Fibroblast of lung (primary cell): ENCODE measurements around the gene MAML3. TPM values are rescaled to one million over a fixed set of nuclear protein-coding genes. Genes with fewer than 3 reads are reported as not detected.
A peak's percentile ranks its signal among the peaks of the same experiment; 100 is the strongest.

Source experiments
- DNase-seq, 2 donors: peaks; one replicate each; pipeline versions ENCODE4 v3.0.0 to v3.0.0-alpha.2; 2010; ENCODE audit warnings: low read depth in 2 of 2
- H2AFZ ChIP-seq: 2 replicates; pipeline ENCODE4 v1.5.1; 2012; ENCODE audit warnings: low read length, control low read depth, inconsistent platforms
- H3K27ac ChIP-seq: 2 replicates; pipeline ENCODE4 v1.5.1; 2011; ENCODE audit warnings: low read length, control low read depth; ENCODE audit not compliant: insufficient read depth
- H3K27me3 ChIP-seq: 2 replicates; pipeline ENCODE4 v1.5.1; 2011; ENCODE audit warnings: mild to moderate bottlenecking, low read length; ENCODE audit not compliant: control insufficient read depth, insufficient read depth
- H3K36me3 ChIP-seq: 2 replicates; pipeline ENCODE4 v1.5.1; 2011; ENCODE audit warnings: low read length; ENCODE audit not compliant: control insufficient read depth, insufficient read depth
- H3K4me1 ChIP-seq: 2 replicates; pipeline ENCODE4 v1.5.1; 2011; ENCODE audit warnings: low read length; ENCODE audit not compliant: control insufficient read depth, insufficient read depth; ENCODE audit errors: extremely low read depth
- H3K4me2 ChIP-seq: 2 replicates; pipeline ENCODE4 v1.5.1; 2011; ENCODE audit warnings: low read length, control low read depth; ENCODE audit not compliant: insufficient read depth; ENCODE audit errors: extremely low read depth
- H3K4me3 ChIP-seq, 4 experiments: fragments of 200-600 bp in 1 of 4; sonication (generic) in 1 of 4; replicated peaks in 1 of 4; 2 replicates each; pipeline ENCODE4 v1.5.1; 2011 to 2016; ENCODE audit warnings: low read length in 4 of 4, low read depth in 3 of 4, mild to moderate bottlenecking in 3 of 4, control low read depth in 2 of 4, inconsistent platforms in 1 of 4, mixed read lengths in 1 of 4; ENCODE audit not compliant: insufficient read depth in 1 of 4; ENCODE audit errors: control extremely low read depth in 1 of 4
- H3K79me2 ChIP-seq: 2 replicates; pipeline ENCODE4 v1.5.1; 2012; ENCODE audit warnings: mild to moderate bottlenecking, low read length, inconsistent platforms; ENCODE audit not compliant: control insufficient read depth, insufficient read depth
- H3K9ac ChIP-seq: 2 replicates; pipeline ENCODE4 v1.5.1; 2011; ENCODE audit warnings: mild to moderate bottlenecking, low read length, control low read depth; ENCODE audit not compliant: insufficient read depth
- H3K9me3 ChIP-seq: 2 replicates; pipeline ENCODE4 v1.5.1; 2012; ENCODE audit warnings: low read depth, low read length; ENCODE audit not compliant: control insufficient read depth, insufficient read depth
- H4K20me1 ChIP-seq: 2 replicates; pipeline ENCODE4 v1.5.1; 2011; ENCODE audit warnings: low read length; ENCODE audit not compliant: control insufficient read depth, insufficient read depth; ENCODE audit errors: extremely low read depth
- EZH2 ChIP-seq: IDR thresholded peaks from 2 replicates; pipeline ENCODE4 v1.5.1; 2012; ENCODE audit warnings: low read length, control low read depth, mild to moderate bottlenecking; ENCODE audit errors: missing control alignments
- polyA minus RNA-seq: library from RNA; depleted of rRNA, polyadenylated mRNA; stranded (reverse); fragments of >200 nt; gene quantifications from 2 replicates; pipeline ENCODE4 v1.2.3, GENCODE V29; 2011; ENCODE audit warnings: low replicate concordance
- polyA plus RNA-seq, 2 donors: library from polyadenylated mRNA; depleted of rRNA in 1 of 2; stranded (reverse) in 1 of 2; unstranded in 1 of 2; fragments of >200 nt; gene quantifications; 2 replicates each; pipeline ENCODE4 v1.2.1, GENCODE V29; 2011 to 2012; ENCODE audit warnings: missing spikeins in 1 of 2
- total RNA-seq: library from RNA; depleted of rRNA; stranded (reverse); fragments of >200 nt; gene quantifications from 2 replicates; pipeline ENCODE4 v1.2.1, GENCODE V29; 2014
- TF ChIP-seq, protein P1 (sequence below), 2 donors: IDR thresholded peaks in 1 of 2; conservative IDR thresholded peaks in 1 of 2; 1 replicate in 1 of 2; 2 replicates in 1 of 2; pipeline ENCODE4 v1.5.1; 2011 to 2012; ENCODE audit warnings: low read length in 2 of 2, control low read depth in 1 of 2, inconsistent platforms in 1 of 2, low read depth in 1 of 2, mild to moderate bottlenecking in 1 of 2

Gene MAML3
- total RNA-seq: 2.0 and 2.1 TPM in 2 replicates
- 2.6 and 2.8 TPM in 2 replicates for polyA plus RNA-seq
- polyA plus RNA-seq (2012): 1.2 and 1.9 TPM in 2 replicates
- 1.3 and 3.6 TPM in 2 replicates for polyA minus RNA-seq

DNA sequence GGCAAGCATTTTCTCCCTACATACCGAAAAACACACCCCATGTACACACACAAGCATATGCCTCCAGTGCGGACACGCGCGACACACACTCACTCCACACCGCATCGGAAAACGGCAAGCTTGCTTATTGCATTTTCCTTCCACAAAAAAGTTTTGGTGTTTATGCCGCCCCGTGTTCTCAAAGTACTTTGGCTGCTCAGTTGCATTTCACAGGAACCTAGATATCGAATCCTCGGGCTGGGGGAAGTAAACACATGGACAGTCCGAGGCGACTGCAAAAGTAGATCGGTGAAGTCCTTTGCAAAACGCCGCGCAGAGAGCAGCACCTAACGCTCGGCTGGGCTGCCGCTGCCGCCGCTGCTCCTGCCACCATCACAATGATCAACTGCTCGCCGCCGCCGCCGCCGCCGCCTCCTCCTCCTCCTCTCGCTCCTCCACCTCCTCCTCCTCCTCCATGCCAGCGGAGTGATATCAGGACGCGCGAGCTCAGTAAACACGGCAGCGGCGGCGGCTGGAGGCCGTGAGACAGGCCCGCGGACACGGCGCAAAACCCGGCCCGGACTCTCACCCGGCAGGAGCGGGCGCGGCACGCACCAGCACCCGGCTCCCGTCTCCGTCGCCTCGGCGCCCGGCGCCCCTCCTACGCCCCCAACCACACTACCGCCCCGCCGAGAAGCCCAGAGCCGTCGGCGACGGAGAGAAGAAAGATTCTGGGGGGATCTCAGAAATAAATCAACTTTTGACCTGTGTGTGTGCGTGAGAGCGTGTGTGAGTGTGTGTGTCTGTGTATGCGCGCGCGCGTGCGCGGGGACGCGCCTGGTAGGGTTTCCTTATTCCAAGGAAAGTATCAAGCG, at the start of gene MAML3:
MAML3 (minus strand) TSS at position 467 of the 854 bp plus-strand sequence. CDS start 857 bp downstream, outside the sequence.
- Histone ChIP-seq H3K4me3 (peak within 1 kb of the TSS; percentile 85 to 99 (median 97)), H3K27ac (peak within 1 kb of the TSS; percentile 97), H3K9me3 (no peaks in the 10 kb centered on the region), H3K4me2 (peak within 1 kb of the TSS; percentile 95), H3K27me3 (no peaks in the 10 kb centered on the region), H2AFZ (peak within 1 kb of the TSS; percentile 91), H3K4me1 (no peaks in the 10 kb centered on the region), H3K9ac (peak within 1 kb of the TSS; percentile 85), H3K36me3 (no peaks in the 10 kb centered on the region), H3K79me2 (no peaks in the 10 kb centered on the region), H4K20me1 (no peaks in the 10 kb centered on the region)
- peak; percentile 98 to 99 for DNase-seq
- TF ChIP-seq, protein P1, sequence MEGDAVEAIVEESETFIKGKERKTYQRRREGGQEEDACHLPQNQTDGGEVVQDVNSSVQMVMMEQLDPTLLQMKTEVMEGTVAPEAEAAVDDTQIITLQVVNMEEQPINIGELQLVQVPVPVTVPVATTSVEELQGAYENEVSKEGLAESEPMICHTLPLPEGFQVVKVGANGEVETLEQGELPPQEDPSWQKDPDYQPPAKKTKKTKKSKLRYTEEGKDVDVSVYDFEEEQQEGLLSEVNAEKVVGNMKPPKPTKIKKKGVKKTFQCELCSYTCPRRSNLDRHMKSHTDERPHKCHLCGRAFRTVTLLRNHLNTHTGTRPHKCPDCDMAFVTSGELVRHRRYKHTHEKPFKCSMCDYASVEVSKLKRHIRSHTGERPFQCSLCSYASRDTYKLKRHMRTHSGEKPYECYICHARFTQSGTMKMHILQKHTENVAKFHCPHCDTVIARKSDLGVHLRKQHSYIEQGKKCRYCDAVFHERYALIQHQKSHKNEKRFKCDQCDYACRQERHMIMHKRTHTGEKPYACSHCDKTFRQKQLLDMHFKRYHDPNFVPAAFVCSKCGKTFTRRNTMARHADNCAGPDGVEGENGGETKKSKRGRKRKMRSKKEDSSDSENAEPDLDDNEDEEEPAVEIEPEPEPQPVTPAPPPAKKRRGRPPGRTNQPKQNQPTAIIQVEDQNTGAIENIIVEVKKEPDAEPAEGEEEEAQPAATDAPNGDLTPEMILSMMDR (conservative IDR thresholded peaks at IDR 0.05 in 1 of 2, IDR thresholded peaks at IDR 0.05 in 1 of 2; ENCODE audit: low read depth in 1 of 2, low read length in 2 of 2): no peak
- no peak for TF ChIP-seq EZH2

DNA sequence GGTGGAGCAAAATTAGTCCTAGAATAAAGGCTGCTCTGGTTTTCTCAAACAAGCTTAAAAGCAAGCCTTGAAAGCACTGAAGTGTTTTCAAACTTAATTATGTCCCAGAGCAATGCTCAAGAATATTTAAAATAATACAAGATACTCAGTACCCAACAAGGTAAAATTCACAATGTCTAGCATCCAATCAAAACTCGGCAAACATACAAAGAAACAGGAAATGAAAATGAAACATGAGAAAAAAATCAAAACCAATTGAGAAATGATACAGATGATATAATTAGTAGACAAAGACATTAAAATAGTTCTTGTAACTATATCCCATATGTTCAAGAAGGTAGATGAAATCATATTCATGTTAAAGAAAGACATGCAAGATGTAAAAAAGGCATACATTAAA, 45.0 kb upstream of the MAML3 start:
- H3K27ac ChIP-seq: no peak overlapping the region
- H3K4me2 ChIP-seq: no peak overlapping the region
- no peaks in the 10 kb centered on the region for H3K4me1 ChIP-seq
- H3K9me3 ChIP-seq: no peaks in the 10 kb centered on the region
- H3K27me3 ChIP-seq: no peaks in the 10 kb centered on the region
- no peak overlapping the region for H3K4me3 ChIP-seq
- DNase-seq: no peak
- H3K36me3 ChIP-seq: no peaks in the 10 kb centered on the region
- H4K20me1 ChIP-seq: no peaks in the 10 kb centered on the region
- no peak for TF ChIP-seq EZH2
- TF ChIP-seq, protein P1 (conservative IDR thresholded peaks at IDR 0.05 in 1 of 2, IDR thresholded peaks at IDR 0.05 in 1 of 2; ENCODE audit: low read depth in 1 of 2, low read length in 2 of 2): no peak
- no peak overlapping the region for H3K9ac ChIP-seq
- H3K79me2 ChIP-seq: no peaks in the 10 kb centered on the region
- H2AFZ ChIP-seq: no peak overlapping the region

DNA sequence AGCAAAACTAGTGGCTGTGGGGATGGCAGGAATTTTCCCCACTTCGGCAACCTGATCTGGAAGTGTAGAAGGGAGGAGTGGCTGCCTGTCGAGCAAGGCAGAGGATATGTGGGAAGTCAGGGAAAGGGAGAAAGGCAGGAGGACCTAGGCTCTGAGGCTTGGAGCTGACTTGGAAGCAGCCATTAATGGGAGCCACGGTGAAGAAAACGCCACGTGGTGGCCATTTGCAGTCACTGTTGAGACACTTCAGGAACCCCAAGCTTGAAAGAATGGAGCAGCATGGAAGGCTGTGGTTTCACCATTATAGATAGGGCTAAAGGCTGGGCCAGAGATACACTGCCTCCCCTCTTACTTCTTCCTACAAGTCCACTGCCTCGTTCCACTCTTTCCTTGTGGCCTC, 41.8 kb upstream of the MAML3 start:
- no peaks in the 10 kb centered on the region for H3K9me3 ChIP-seq
- no peak overlapping the region for H2AFZ ChIP-seq
- H3K4me3 ChIP-seq: no peak overlapping the region
- H3K4me2 ChIP-seq: no peak overlapping the region
- H3K79me2 ChIP-seq: no peaks in the 10 kb centered on the region
- H3K4me1 ChIP-seq: no peaks in the 10 kb centered on the region
- no peaks in the 10 kb centered on the region for H3K36me3 ChIP-seq
- no peak for DNase-seq
- TF ChIP-seq, protein P1 (conservative IDR thresholded peaks at IDR 0.05 in 1 of 2, IDR thresholded peaks at IDR 0.05 in 1 of 2; ENCODE audit: low read depth in 1 of 2, low read length in 2 of 2): no peak
- no peak for TF ChIP-seq EZH2
- H3K27ac ChIP-seq: no peak overlapping the region
- no peaks in the 10 kb centered on the region for H3K27me3 ChIP-seq
- H4K20me1 ChIP-seq: no peaks in the 10 kb centered on the region
- H3K9ac ChIP-seq: no peak overlapping the region
